Measurements from ENCODE around the gene ATG7.

DNA sequence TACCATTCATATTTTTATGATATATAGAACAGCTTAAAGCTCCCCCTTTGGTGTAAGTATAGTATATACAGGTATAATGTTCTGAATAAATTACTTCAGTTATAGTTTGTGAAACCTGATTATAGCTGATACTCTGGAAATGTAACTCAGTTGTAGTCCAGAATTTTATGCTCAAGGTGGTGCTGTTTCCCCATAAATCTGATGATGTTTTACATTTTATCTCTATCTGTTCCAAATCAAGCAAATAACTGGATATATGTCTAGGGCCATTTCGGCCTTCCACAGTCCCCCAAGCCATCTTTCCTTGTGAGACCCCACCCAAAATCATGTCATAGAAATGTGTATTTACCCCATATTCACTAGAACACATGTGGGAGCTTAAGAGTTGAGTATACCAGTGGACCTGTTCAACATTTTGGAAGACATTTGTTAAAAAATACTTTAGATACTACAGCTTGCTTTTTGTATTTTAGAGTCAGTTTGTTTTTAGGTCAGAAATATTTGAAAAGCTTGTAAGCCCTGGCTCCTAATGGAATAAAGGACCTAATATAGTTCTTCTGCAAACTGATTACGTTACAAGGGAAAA lies 107.1 kb downstream of the ATG7 start:
- TF ChIP-seq, protein P1, sequence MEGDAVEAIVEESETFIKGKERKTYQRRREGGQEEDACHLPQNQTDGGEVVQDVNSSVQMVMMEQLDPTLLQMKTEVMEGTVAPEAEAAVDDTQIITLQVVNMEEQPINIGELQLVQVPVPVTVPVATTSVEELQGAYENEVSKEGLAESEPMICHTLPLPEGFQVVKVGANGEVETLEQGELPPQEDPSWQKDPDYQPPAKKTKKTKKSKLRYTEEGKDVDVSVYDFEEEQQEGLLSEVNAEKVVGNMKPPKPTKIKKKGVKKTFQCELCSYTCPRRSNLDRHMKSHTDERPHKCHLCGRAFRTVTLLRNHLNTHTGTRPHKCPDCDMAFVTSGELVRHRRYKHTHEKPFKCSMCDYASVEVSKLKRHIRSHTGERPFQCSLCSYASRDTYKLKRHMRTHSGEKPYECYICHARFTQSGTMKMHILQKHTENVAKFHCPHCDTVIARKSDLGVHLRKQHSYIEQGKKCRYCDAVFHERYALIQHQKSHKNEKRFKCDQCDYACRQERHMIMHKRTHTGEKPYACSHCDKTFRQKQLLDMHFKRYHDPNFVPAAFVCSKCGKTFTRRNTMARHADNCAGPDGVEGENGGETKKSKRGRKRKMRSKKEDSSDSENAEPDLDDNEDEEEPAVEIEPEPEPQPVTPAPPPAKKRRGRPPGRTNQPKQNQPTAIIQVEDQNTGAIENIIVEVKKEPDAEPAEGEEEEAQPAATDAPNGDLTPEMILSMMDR (IDR thresholded peaks at IDR 0.05) = peak; percentile 82
- no peak for TF ChIP-seq EZH2 (IDR thresholded peaks at IDR 0.05)
- no peak for TF ChIP-seq EZH2phosphoT487 (IDR thresholded peaks at IDR 0.05)

Measured in neural progenitor cell (in vitro differentiated cells).